ENCODE results near the gene SPATA31A7.
"Not testable (repeated sequence)": the region's sequence is repeated elsewhere in the genome, so short reads cannot be mapped to it uniquely, and the experiment has no call there.

The SPATA31A7 gene

DNA sequence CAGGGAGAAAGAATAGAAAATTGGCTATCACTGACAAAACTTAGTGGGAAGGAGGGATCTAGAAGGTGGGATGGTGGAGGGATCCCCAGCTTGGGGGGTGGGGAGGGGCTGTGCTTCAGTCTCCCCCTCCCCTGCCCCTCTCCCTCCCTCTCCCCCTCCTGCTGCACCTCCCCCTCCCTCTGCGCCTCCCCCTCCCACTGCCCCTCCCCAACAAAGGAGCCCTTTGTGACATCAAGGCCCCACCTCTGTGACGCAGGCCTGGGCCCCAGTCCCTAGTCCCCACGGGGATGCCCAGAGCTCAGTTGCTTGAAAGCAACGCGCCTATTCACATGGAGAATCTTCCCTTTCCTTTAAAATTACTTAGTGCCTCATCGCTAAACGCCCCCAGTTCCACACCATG is at the start of gene SPATA31A7:
Gene SPATA31A7 (plus strand): TSS at position 301 of the 400 bp plus-strand sequence. CDS start 29 bp downstream, at position 330.
- FAIRE-seq = not testable (repeated sequence)

- not testable (repeated sequence) for FAIRE-seq
Observed at GRCh38 chr9:61226438-61226837, 36.6 kb downstream of the SPATA31A7 start.
